ENCODE data around the gene TEX2.

- peak; percentile 93 for TF ChIP-seq CTCF (IDR thresholded peaks at IDR 0.05; ENCODE audit: low read length)
- no peak for TF ChIP-seq EZH2 (IDR thresholded peaks at IDR 0.05; ENCODE audit: borderline replicate concordance, low read length)
These were observed 43.9 kb upstream of the TEX2 start for GRCh38 chr17:64306850-64307463.

Measured in OCI-LY1 (cell line).